Suprapubic skin (tissue), 3 donors: ENCODE data around the gene UXS1.

ENCODE experiments used
- EP300 ChIP-seq: sonication (generic); formaldehyde crosslinking; IDR thresholded peaks from one replicate; pipeline ENCODE4 v1.6.1; 2017; ENCODE audit warnings: antibody characterized with exemption
- TF ChIP-seq, protein P1 (sequence below), 2 donors: fragments of 200-600 bp in 1 of 2; fragments of 450-650 bp in 1 of 2; sonication (generic) in 1 of 2; IDR thresholded peaks; one replicate each; pipeline ENCODE4 v1.5.1; 2016 to 2019; ENCODE audit warnings: antibody characterized with exemption in 2 of 2, mild to moderate bottlenecking in 1 of 2, moderate library complexity in 1 of 2

DNA sequence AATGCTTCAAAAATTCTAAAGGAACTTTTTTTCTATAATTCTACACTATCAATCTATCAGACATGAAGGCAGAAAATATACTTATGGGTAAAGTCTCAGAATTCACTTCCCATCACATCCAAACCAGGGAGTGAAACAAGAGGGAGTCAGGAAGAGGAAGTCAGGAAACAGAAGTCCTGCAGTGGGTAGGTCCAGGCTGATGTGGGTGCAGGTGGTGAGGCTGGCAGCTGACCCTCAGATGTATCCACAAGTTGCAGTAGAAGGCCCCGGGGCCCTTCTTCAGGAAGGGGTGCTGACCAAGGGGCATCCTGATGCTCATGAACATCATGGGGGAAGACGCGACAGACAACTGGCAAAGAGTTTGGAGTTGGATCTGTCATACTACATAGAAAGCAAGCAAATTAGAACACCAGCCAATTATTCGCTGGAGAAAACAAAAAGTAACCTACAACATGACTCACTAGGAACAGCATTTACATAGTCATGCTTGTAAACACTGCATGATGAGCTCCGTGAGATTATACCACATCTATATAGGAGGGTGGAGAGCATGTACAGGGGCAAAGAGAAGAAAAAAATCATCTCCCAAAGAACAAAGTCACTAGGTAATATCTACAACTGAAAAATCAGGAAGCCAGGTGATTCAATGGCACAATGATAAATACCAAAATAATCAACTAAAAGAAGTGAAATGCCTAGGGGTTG is 4.2 kb downstream of the UXS1 start:
- TF ChIP-seq, protein P1, sequence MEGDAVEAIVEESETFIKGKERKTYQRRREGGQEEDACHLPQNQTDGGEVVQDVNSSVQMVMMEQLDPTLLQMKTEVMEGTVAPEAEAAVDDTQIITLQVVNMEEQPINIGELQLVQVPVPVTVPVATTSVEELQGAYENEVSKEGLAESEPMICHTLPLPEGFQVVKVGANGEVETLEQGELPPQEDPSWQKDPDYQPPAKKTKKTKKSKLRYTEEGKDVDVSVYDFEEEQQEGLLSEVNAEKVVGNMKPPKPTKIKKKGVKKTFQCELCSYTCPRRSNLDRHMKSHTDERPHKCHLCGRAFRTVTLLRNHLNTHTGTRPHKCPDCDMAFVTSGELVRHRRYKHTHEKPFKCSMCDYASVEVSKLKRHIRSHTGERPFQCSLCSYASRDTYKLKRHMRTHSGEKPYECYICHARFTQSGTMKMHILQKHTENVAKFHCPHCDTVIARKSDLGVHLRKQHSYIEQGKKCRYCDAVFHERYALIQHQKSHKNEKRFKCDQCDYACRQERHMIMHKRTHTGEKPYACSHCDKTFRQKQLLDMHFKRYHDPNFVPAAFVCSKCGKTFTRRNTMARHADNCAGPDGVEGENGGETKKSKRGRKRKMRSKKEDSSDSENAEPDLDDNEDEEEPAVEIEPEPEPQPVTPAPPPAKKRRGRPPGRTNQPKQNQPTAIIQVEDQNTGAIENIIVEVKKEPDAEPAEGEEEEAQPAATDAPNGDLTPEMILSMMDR (IDR thresholded peaks at IDR 0.05) = no peak
- no peak for TF ChIP-seq EP300
